Spinal cord (tissue), 10 donors: Measurements from ENCODE around the gene SLC35A4. TPM values are rescaled to one million over a fixed set of nuclear protein-coding genes. Genes with fewer than 3 reads are reported as not detected.
"Not testable (repeated sequence)": the region's sequence is repeated elsewhere in the genome, so short reads cannot be mapped to it uniquely, and the experiment has no call there.

ENCODE experiments used
- DNase-seq, 6 donors: peaks; one replicate each; pipeline versions ENCODE4 v3.0.0 to v3.0.0-alpha.2; 2013 to 2015; ENCODE audit warnings: low spot score in 6 of 6, low read depth in 4 of 6
- H3K27ac ChIP-seq: one replicate; pipeline ENCODE4 v1.5.1; 2013; ENCODE audit warnings: low read depth, low read length, control low read depth
- H3K27me3 ChIP-seq: one replicate; pipeline ENCODE4 v1.6.1; 2013; ENCODE audit warnings: low read length; ENCODE audit not compliant: control insufficient read depth, insufficient read depth
- H3K36me3 ChIP-seq: one replicate; pipeline ENCODE4 v1.6.1; 2013; ENCODE audit warnings: low read length; ENCODE audit not compliant: control insufficient read depth, insufficient read depth
- H3K4me1 ChIP-seq: one replicate; pipeline ENCODE4 v1.6.1; 2013; ENCODE audit warnings: low read length; ENCODE audit not compliant: control insufficient read depth, insufficient read depth
- H3K4me3 ChIP-seq: one replicate; pipeline ENCODE4 v1.5.1; 2013; ENCODE audit warnings: low read depth, low read length, control low read depth
- H3K9me3 ChIP-seq: one replicate; pipeline ENCODE4 v1.6.1; 2013; ENCODE audit warnings: low read length; ENCODE audit not compliant: control insufficient read depth, insufficient read depth
- WGBS: methylation state at CpG from one replicate; pipeline ENCODE4 v1.1.5; 2013; ENCODE audit warnings: missing lambda C conversion rate; ENCODE audit not compliant: insufficient coverage; 5-methylcytosine and 5-hydroxymethylcytosine counted together
- polyA plus RNA-seq, 2 donors: library from polyadenylated mRNA; unstranded; fragments of 120-200 nt; gene quantifications; one replicate each; pipeline ENCODE4 v1.2.1, GENCODE V29; 2013; ENCODE audit not compliant: insufficient read length in 2 of 2
- total RNA-seq, 2 donors: library from RNA; depleted of rRNA in 1 of 2; stranded (reverse); fragments of 120-200 nt in 1 of 2; fragments of >200 nt in 1 of 2; gene quantifications; one replicate each; pipeline versions ENCODE4 v1.2.3 to v1.2.4, GENCODE V29; 2013 to 2014
- donor health status: healthy.

SLC35A4 gene
- total and polyA plus RNA-seq, 4 donors = 10.0 to 69.0 (median 39.3) TPM

- Histone ChIP-seq H3K36me3 (no peaks in the 10 kb centered on the region), H3K27ac (no peak overlapping the region), H3K4me3 (no peak overlapping the region), H3K27me3 (no peaks in the 10 kb centered on the region), H3K4me1 (no peaks in the 10 kb centered on the region), H3K9me3 (no peaks in the 10 kb centered on the region)
- 80% methylated on average over 1 of the region's 1 CpG for WGBS
- no peak for DNase-seq
Measured at GRCh38 chr5:140596321-140596741, 31.7 kb downstream of the SLC35A4 start.

GRCh38 chr5:140598836-140599235 is 34.2 kb downstream of the SLC35A4 start:
- no peaks in the 10 kb centered on the region for H3K36me3 ChIP-seq
- no peaks in the 10 kb centered on the region for H3K4me1 ChIP-seq
- H3K4me3 ChIP-seq = no peak overlapping the region
- H3K27ac ChIP-seq = no peak overlapping the region
- no peak for DNase-seq
- WGBS = no CpG with 5 or more reads among the region's 2 CpGs
- no peaks in the 10 kb centered on the region for H3K9me3 ChIP-seq
- H3K27me3 ChIP-seq = no peaks in the 10 kb centered on the region

DNA sequence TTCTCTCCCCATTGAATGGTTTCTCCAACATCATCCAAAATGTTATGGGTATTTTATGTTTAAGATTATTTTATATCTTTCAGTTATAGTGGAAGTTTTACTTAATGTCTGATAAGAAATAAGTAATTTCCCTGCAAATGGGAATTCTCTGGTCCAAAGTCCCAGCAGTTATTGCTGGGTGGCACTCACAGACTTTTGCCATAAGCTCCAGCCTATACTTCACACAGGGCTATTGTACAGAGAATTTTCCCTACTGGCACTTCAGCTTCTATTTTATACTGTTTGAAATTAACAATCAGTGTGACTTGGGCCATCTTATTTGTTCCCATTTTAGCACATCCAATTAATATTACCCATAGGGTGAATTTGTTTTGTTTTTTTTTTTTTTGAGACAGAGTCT is 35.5 kb downstream of the SLC35A4 start:
- Histone ChIP-seq H3K4me3 (no peak overlapping the region), H3K27ac (no peak overlapping the region), H3K4me1 (no peaks in the 10 kb centered on the region), H3K9me3 (no peaks in the 10 kb centered on the region), H3K36me3 (no peaks in the 10 kb centered on the region), H3K27me3 (no peaks in the 10 kb centered on the region)
- no peak for DNase-seq

- H3K4me3 ChIP-seq = no peak overlapping the region
- no peak for DNase-seq
- no peaks in the 10 kb centered on the region for H3K9me3 ChIP-seq
- H3K27ac ChIP-seq = no peak overlapping the region
- no peaks in the 10 kb centered on the region for H3K36me3 ChIP-seq
- no peaks in the 10 kb centered on the region for H3K27me3 ChIP-seq
- H3K4me1 ChIP-seq = no peaks in the 10 kb centered on the region
- WGBS = 90% methylated on average over 2 of the region's 4 CpGs
Measured at GRCh38 chr5:140602147-140602546, 37.5 kb downstream of the SLC35A4 start.

- H3K27ac ChIP-seq = not testable (repeated sequence)
Measured at GRCh38 chr5:140603446-140603698, 38.7 kb downstream of the SLC35A4 start.

DNA sequence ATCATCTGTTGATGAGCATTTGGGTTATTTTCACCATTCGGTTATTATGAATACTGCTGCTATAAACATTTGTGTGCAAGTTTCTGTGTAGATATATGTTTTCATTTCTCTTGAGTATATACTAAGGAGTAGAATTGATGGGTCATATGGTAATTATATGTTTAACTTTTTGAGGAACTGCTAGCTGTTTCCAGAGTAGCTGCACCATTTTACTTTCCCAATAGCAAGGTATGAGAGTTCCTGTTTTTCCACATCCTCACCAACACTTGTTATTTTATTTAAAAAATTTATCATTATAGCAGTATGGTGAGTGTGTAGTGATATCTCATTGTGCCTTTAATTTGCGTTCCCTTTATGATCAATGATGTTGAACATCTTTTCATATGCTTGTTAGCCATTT is 39.1 kb downstream of the SLC35A4 start:
- Histone ChIP-seq H3K36me3 (no peaks in the 10 kb centered on the region), H3K4me3 (no peak overlapping the region), H3K9me3 (no peaks in the 10 kb centered on the region), H3K27me3 (no peaks in the 10 kb centered on the region), H3K4me1 (no peaks in the 10 kb centered on the region), H3K27ac (no peak overlapping the region)
- DNase-seq = no peak
- WGBS = no CpG with 5 or more reads among the region's 2 CpGs

More at GRCh38 chr5:140603446-140603698, 38.7 kb downstream of the SLC35A4 start:
- H3K36me3 ChIP-seq, H3K4me1 ChIP-seq, DNase-seq, H3K9me3 ChIP-seq, H3K4me3 ChIP-seq, H3K27me3 ChIP-seq: not testable (repeated sequence)
- whole genome bisulfite sequencing = 95% methylated on average over 3 of the region's 4 CpGs

- H3K27me3 ChIP-seq = no peaks in the 10 kb centered on the region
- H3K4me1 ChIP-seq = peaks cover 5% of the 10 kb centered on the region
- H3K4me3 ChIP-seq = no peak overlapping the region
- WGBS = 100% methylated on average over 1 of the region's 3 CpGs
- H3K9me3 ChIP-seq = no peaks in the 10 kb centered on the region
- no peak for DNase-seq
- no peak overlapping the region for H3K27ac ChIP-seq
- H3K36me3 ChIP-seq = no peaks in the 10 kb centered on the region
Measured at GRCh38 chr5:140605879-140606278, 41.3 kb downstream of the SLC35A4 start.

- H3K9me3 ChIP-seq = no peaks in the 10 kb centered on the region
- peaks cover 5% of the 10 kb centered on the region for H3K4me1 ChIP-seq
- H3K4me3 ChIP-seq = no peak overlapping the region
- H3K27ac ChIP-seq = no peak overlapping the region
- no CpG with 5 or more reads among the region's 2 CpGs for WGBS
- H3K36me3 ChIP-seq = no peaks in the 10 kb centered on the region
- no peaks in the 10 kb centered on the region for H3K27me3 ChIP-seq
- DNase-seq = no peak
Measured at GRCh38 chr5:140607031-140607430, 42.4 kb downstream of the SLC35A4 start.

GRCh38 chr5:140608722-140609121 is 44.1 kb downstream of the SLC35A4 start:
- peaks cover 5% of the 10 kb centered on the region for H3K4me1 ChIP-seq
- no peak overlapping the region for H3K4me3 ChIP-seq
- no peaks in the 10 kb centered on the region for H3K36me3 ChIP-seq
- no peak for DNase-seq
- H3K27me3 ChIP-seq = no peaks in the 10 kb centered on the region
- H3K9me3 ChIP-seq = no peaks in the 10 kb centered on the region
- no peak overlapping the region for H3K27ac ChIP-seq

DNA sequence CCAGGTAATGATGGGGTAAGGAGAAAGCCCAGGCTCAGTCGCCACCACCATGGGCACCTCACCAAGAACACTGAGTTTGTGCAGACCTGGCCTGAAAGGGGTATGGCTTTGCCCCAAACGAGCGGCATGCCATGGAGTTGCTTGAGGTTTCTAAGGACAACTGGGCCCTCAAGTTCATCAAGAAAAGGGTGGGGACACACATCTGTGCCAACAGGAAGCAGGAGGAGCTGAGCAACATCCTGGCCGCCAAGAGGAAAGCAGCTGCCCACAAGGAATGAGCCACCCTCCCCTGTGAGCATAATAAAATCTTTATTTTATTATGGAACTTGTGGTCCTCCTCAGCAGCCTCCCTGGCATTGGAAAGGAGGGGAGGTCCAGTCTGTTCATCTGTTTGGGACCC is 44.5 kb downstream of the SLC35A4 start:
- Histone ChIP-seq H3K27me3 (no peaks in the 10 kb centered on the region), H3K4me3 (no peak overlapping the region), H3K4me1 (peaks cover 5% of the 10 kb centered on the region), H3K9me3 (no peaks in the 10 kb centered on the region), H3K27ac (no peak overlapping the region), H3K36me3 (no peaks in the 10 kb centered on the region)
- 45% methylated on average over 3 of the region's 4 CpGs for WGBS
- peak in 1 of 6 donors; percentile 6 for DNase-seq
